Neural progenitor cell (in vitro differentiated cells): ENCODE measurements around the gene ZNF506.

Experiments used
- EZH2 ChIP-seq: fragments of 200-600 bp; sonication (generic); IDR thresholded peaks from 2 replicates; pipeline ENCODE4 v1.6.1; 2017; ENCODE audit warnings: antibody characterized with exemption, mild to moderate bottlenecking, moderate library complexity
- EZH2phosphoT487 ChIP-seq: fragments of 200-600 bp; sonication (generic); IDR thresholded peaks from 2 replicates; pipeline ENCODE4 v1.6.1; 2017; ENCODE audit warnings: antibody characterized with exemption
- TF ChIP-seq, protein P1 (sequence below): fragments of 200-600 bp; sonication (generic); IDR thresholded peaks from 2 replicates; pipeline ENCODE4 v1.5.1; 2017; ENCODE audit warnings: antibody characterized with exemption, mild to moderate bottlenecking

DNA sequence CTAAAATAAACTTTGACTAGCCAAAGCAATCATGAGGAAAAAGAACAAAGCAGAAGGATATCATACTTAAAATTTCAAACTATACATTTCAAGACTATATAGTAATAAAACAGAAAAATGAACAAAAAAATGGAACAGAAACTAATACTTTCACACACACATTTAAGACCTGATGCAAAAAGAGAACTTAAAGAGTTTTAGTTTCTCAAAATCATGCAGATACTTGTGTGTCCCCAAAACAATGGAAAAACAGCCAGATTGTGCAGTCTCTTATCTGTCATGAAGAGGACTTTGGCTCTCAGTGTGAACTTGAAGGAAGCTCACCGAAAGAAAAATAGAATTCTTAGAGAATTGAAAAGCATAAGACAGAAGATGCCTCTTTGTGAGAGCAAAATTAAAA lies 16.1 kb downstream of the ZNF506 start:
- TF ChIP-seq, protein P1, sequence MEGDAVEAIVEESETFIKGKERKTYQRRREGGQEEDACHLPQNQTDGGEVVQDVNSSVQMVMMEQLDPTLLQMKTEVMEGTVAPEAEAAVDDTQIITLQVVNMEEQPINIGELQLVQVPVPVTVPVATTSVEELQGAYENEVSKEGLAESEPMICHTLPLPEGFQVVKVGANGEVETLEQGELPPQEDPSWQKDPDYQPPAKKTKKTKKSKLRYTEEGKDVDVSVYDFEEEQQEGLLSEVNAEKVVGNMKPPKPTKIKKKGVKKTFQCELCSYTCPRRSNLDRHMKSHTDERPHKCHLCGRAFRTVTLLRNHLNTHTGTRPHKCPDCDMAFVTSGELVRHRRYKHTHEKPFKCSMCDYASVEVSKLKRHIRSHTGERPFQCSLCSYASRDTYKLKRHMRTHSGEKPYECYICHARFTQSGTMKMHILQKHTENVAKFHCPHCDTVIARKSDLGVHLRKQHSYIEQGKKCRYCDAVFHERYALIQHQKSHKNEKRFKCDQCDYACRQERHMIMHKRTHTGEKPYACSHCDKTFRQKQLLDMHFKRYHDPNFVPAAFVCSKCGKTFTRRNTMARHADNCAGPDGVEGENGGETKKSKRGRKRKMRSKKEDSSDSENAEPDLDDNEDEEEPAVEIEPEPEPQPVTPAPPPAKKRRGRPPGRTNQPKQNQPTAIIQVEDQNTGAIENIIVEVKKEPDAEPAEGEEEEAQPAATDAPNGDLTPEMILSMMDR = no peak
- TF ChIP-seq EZH2 = no peak
- no peak for TF ChIP-seq EZH2phosphoT487
